ENCODE results near the gene LRP5. TPM values are rescaled to one million over a fixed set of nuclear protein-coding genes. Genes with fewer than 3 reads are reported as not detected.
"Not testable (repeated sequence)": the region's sequence is repeated elsewhere in the genome, so short reads cannot be mapped to it uniquely, and the experiment has no call there.

Gene LRP5
- total RNA-seq, 2 experiments from 2014 or later, result 11.7 to 13.6 TPM

- POLR2A ChIA-PET, result no interaction called here
- Mint-ChIP-seq H3K27me3 (no peaks in the 10 kb centered on the region), H3K4me3 (no peak overlapping the region), H3K4me1 (peaks cover 28% of the 10 kb centered on the region), H3K36me3 (ENCODE audit: low read depth) (no peaks in the 10 kb centered on the region), H3K9me3 (ENCODE audit: low read depth) (no peaks in the 10 kb centered on the region), H3K27ac (no peak overlapping the region)
- ATAC-seq (no peak), DNase-seq (no peak)
- intact Hi-C loops (cut with DNase I, micrococcal nuclease), result no loop called here
- CTCF ChIA-PET, result no interaction called here
Observed at GRCh38 chr11:68341557-68342458, 29.4 kb downstream of the LRP5 start.

- intact Hi-C loops (cut with DNase I, micrococcal nuclease), result no loop called here
- H3K9me3 Mint-ChIP-seq (ENCODE audit: low read depth), result no peaks in the 10 kb centered on the region
- no peak for DNase-seq
- no peak for ATAC-seq
- ChIA-PET CTCF (interaction anchor here (1.2 to 1.3 kb wide), 2 partner anchors 10 to 40 kb away, joined by 3 to 4 read pairs; no protein-coding TSS in a partner anchor), POLR2A (no interaction called here)
- H3K36me3 Mint-ChIP-seq (ENCODE audit: low read depth), result no peaks in the 10 kb centered on the region
- no peaks in the 10 kb centered on the region for H3K27me3 Mint-ChIP-seq
- H3K4me1 Mint-ChIP-seq, result peaks cover 20% of the 10 kb centered on the region
- no peak overlapping the region for H3K27ac Mint-ChIP-seq
- H3K4me3 Mint-ChIP-seq, result no peak overlapping the region
Observed at GRCh38 chr11:68342459-68343158, 30.2 kb downstream of the LRP5 start.

GRCh38 chr11:68343761-68344256 is 31.4 kb downstream of the LRP5 start:
- peaks cover 15% of the 10 kb centered on the region for H3K4me1 Mint-ChIP-seq
- no peaks in the 10 kb centered on the region for H3K9me3 Mint-ChIP-seq (ENCODE audit: low read depth)
- POLR2A ChIA-PET, result interaction anchor here (0.6 kb wide), 1 partner anchor 856 kb away, joined by 3 read pairs; no protein-coding TSS in a partner anchor
- no peak for DNase-seq
- no peak overlapping the region for H3K27ac Mint-ChIP-seq
- no peaks in the 10 kb centered on the region for H3K27me3 Mint-ChIP-seq
- CTCF ChIA-PET, result interaction anchor here (1.2 to 1.3 kb wide), 2 partner anchors 11 to 39 kb away, joined by 3 to 4 read pairs; no protein-coding TSS in a partner anchor
- H3K4me3 Mint-ChIP-seq, result no peak overlapping the region
- no peak for ATAC-seq
- H3K36me3 Mint-ChIP-seq (ENCODE audit: low read depth), result no peaks in the 10 kb centered on the region
- intact Hi-C loops (cut with DNase I, micrococcal nuclease), result no loop called here

DNA sequence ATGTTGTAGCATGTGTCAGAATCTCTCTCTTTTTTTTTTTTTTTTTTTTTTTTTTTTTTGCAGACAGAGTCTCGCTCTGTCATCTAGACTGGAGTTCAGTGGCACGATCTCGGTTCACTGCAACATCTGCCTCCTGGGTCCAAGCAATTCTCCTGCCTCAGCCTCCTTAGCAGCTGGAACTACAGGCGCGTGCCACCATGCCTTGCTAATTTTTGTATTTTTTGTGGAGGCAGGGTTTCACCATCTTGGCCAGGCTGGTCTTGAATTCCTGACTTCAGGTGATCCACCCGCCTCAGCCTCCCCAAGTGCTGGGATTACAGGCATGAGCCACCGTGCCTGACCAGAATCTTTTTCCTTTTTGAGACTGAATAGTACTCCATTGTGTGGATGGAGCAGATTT is 32.4 kb downstream of the LRP5 start:
- H3K4me3 Mint-ChIP-seq; ATAC-seq; H3K27me3 Mint-ChIP-seq; DNase-seq; POLR2A ChIA-PET; H3K36me3 Mint-ChIP-seq (ENCODE audit: low read depth); H3K9me3 Mint-ChIP-seq (ENCODE audit: low read depth); intact Hi-C loops (cut with DNase I, micrococcal nuclease); H3K27ac Mint-ChIP-seq; CTCF ChIA-PET: not testable (repeated sequence)
- H3K4me1 Mint-ChIP-seq, result peaks cover 13% of the 10 kb centered on the region

- intact Hi-C loops (cut with DNase I, micrococcal nuclease), result no loop called here
- no peak for ATAC-seq
- Mint-ChIP-seq H3K27me3 (no peaks in the 10 kb centered on the region), H3K4me1 (peaks cover 5% of the 10 kb centered on the region), H3K36me3 (ENCODE audit: low read depth) (no peaks in the 10 kb centered on the region), H3K27ac (no peak overlapping the region), H3K4me3 (no peak overlapping the region), H3K9me3 (ENCODE audit: low read depth) (no peaks in the 10 kb centered on the region)
- DNase-seq, result no peak
- CTCF ChIA-PET, result interaction anchor here (0.7 kb wide), 1 partner anchor 136 kb away, joined by 3 read pairs; no protein-coding TSS in a partner anchor
- POLR2A ChIA-PET, result no interaction called here
Observed at GRCh38 chr11:68345776-68346461, 33.5 kb downstream of the LRP5 start.

GRCh38 chr11:68346462-68346790 is 34.0 kb downstream of the LRP5 start:
- intact Hi-C loops (cut with DNase I, micrococcal nuclease), result no loop called here
- Mint-ChIP-seq H3K4me1 (peaks cover 2% of the 10 kb centered on the region), H3K36me3 (ENCODE audit: low read depth) (no peaks in the 10 kb centered on the region), H3K27ac (no peak overlapping the region), H3K9me3 (ENCODE audit: low read depth) (no peaks in the 10 kb centered on the region), H3K4me3 (no peak overlapping the region), H3K27me3 (no peaks in the 10 kb centered on the region)
- ATAC-seq, result no peak
- CTCF ChIA-PET, result no interaction called here
- no peak for DNase-seq
- POLR2A ChIA-PET, result no interaction called here

DNA sequence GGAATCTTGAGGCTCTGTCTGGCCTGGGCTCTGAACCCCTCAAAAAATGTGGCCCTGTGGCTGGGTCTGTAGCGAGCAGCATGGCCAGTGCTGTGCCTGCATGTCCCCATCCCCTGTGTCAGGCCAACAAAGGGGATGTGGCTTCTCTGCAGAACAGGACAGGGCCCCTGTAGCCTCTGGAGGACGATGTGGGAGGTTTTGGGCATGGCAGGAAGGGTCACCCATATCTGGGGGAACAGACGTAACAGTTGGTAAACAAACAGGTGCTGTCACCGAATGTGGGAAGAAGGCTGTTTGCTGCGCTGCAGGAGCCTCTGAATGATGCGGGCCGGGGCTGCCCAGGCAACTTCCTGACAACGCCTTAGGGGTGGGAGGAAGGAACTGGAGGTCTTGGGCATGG is 35.0 kb downstream of the LRP5 start:
- Mint-ChIP-seq H3K9me3 (ENCODE audit: low read depth) (no peaks in the 10 kb centered on the region), H3K4me3 (no peak overlapping the region), H3K27me3 (no peaks in the 10 kb centered on the region), H3K27ac (no peak overlapping the region), H3K4me1 (no peaks in the 10 kb centered on the region), H3K36me3 (ENCODE audit: low read depth) (no peaks in the 10 kb centered on the region)
- DNase-seq (no peak), ATAC-seq (no peak)
- POLR2A ChIA-PET, result no interaction called here
- intact Hi-C loops (cut with DNase I, micrococcal nuclease), result no loop called here
- CTCF ChIA-PET, result no interaction called here

DNA sequence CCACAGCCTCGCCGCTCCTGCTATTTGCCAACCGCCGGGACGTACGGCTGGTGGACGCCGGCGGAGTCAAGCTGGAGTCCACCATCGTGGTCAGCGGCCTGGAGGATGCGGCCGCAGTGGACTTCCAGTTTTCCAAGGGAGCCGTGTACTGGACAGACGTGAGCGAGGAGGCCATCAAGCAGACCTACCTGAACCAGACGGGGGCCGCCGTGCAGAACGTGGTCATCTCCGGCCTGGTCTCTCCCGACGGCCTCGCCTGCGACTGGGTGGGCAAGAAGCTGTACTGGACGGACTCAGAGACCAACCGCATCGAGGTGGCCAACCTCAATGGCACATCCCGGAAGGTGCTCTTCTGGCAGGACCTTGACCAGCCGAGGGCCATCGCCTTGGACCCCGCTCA is 35.5 kb downstream of the LRP5 start:
- no peaks in the 10 kb centered on the region for H3K9me3 Mint-ChIP-seq (ENCODE audit: low read depth)
- no peaks in the 10 kb centered on the region for H3K36me3 Mint-ChIP-seq (ENCODE audit: low read depth)
- H3K27ac Mint-ChIP-seq, result no peak overlapping the region
- ATAC-seq (no peak), DNase-seq (no peak)
- ChIA-PET CTCF (no interaction called here), POLR2A (no interaction called here)
- intact Hi-C loops (cut with DNase I, micrococcal nuclease), result no loop called here
- H3K27me3 Mint-ChIP-seq, result no peaks in the 10 kb centered on the region
- H3K4me3 Mint-ChIP-seq, result no peak overlapping the region
- no peaks in the 10 kb centered on the region for H3K4me1 Mint-ChIP-seq

GRCh38 chr11:68349461-68350249 is 37.3 kb downstream of the LRP5 start:
- Mint-ChIP-seq H3K9me3 (ENCODE audit: low read depth) (no peaks in the 10 kb centered on the region), H3K27me3 (no peaks in the 10 kb centered on the region), H3K36me3 (ENCODE audit: low read depth) (no peaks in the 10 kb centered on the region), H3K4me3 (no peak overlapping the region), H3K27ac (no peak overlapping the region), H3K4me1 (no peaks in the 10 kb centered on the region)
- POLR2A ChIA-PET, result interaction anchor here (0.7 kb wide), 1 partner anchor 113 kb away, joined by 5 read pairs; no protein-coding TSS in a partner anchor
- CTCF ChIA-PET, result interaction anchor here (1.1 kb wide), 1 partner anchor 53 kb away, joined by 4 read pairs; no protein-coding TSS in a partner anchor
- DNase-seq, result no peak
- intact Hi-C loops (cut with DNase I, micrococcal nuclease), result no loop called here
- ATAC-seq, result no peak

DNA sequence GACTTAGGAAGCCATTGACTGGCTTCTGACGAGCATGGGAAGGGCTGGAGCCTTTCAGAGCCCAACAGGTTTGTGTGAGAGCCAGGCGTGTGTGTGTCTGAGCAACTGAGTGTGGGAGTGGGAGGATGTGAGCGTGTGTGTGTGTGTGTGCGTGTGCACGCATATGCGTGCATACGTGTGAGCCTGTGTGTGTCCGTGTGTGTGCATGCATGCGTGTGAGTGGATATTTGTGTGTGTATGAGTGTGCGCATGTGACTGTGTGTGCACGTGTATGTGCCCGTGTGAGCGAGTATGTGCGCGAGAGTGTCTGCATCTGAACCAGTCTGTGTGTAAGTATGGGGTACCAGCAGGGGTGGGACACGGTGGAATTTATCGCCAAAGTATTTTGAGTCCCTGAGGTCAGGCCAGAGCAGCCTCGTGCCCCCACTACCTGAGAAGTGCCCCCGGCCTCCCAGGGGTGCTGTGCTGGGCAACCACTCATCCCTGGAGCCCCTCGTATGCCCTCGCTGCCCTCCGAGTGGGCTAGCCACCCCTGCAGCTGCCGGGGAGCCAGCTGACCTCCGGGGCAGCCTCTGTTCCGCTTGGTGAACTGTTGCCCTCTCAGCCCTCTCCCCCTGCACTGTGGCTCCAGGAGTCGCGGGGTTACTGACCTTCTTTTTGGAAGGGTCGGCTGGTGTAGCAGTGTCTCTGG is 38.5 kb downstream of the LRP5 start:
- no peak overlapping the region for H3K27ac Mint-ChIP-seq
- ATAC-seq (no peak), DNase-seq (no peak)
- no peaks in the 10 kb centered on the region for H3K27me3 Mint-ChIP-seq
- H3K36me3 Mint-ChIP-seq (ENCODE audit: low read depth), result no peaks in the 10 kb centered on the region
- H3K9me3 Mint-ChIP-seq (ENCODE audit: low read depth), result no peaks in the 10 kb centered on the region
- H3K4me3 Mint-ChIP-seq, result no peak overlapping the region
- intact Hi-C loops (cut with DNase I, micrococcal nuclease), result no loop called here
- ChIA-PET POLR2A (no interaction called here), CTCF (no interaction called here)
- no peaks in the 10 kb centered on the region for H3K4me1 Mint-ChIP-seq
